HepG2 (cell line): ENCODE measurements around the gene ACSL5. TPM values are rescaled to one million over a fixed set of nuclear protein-coding genes. Genes with fewer than 3 reads are reported as not detected.

Experiments used
- BCL6 ChIP-seq: IDR thresholded peaks from 2 replicates; pipeline ENCODE4 v1.6.1; 2016; ENCODE audit warnings: missing genetic modification reagents, missing compliant biosample characterization
- BRF2 ChIP-seq: sonication (generic); formaldehyde crosslinking; IDR thresholded peaks from 2 replicates; pipeline ENCODE4 v1.8.1; 2022; ENCODE audit warnings: mild to moderate bottlenecking, missing genetic modification reagents
- CEBPG ChIP-seq: IDR thresholded peaks from 2 replicates; pipeline ENCODE4 v1.6.1; 2016
- CENPT ChIP-seq: sonication (generic); formaldehyde crosslinking; IDR thresholded peaks from 2 replicates; pipeline ENCODE4 v1.8.0; 2022; ENCODE audit warnings: low read depth, mild to moderate bottlenecking, moderate library complexity, missing genetic modification reagents
- HOXA7 ChIP-seq: sonication (generic); formaldehyde crosslinking; IDR thresholded peaks from 2 replicates; pipeline ENCODE4 v1.8.1; 2022; ENCODE audit warnings: mild to moderate bottlenecking, missing genetic modification reagents, moderate library complexity
- IRF2 ChIP-seq: IDR thresholded peaks from 2 replicates; pipeline ENCODE4 v1.6.1; 2018; ENCODE audit warnings: missing genetic modification reagents, missing compliant biosample characterization
- ISX ChIP-seq: sonication (generic); formaldehyde crosslinking; conservative IDR thresholded peaks from 2 replicates; pipeline ENCODE4 v1.5.0; 2020; ENCODE audit warnings: missing genetic modification reagents
- NCOA1 ChIP-seq: sonication (generic); formaldehyde crosslinking; IDR thresholded peaks from 2 replicates; pipeline ENCODE4 v1.9.0; 2021; ENCODE audit warnings: missing genetic modification reagents
- PLRG1 ChIP-seq: fragments of 450-650 bp; conservative IDR thresholded peaks from 2 replicates; pipeline ENCODE4 v1.6.1; 2016
- RARA ChIP-seq: IDR thresholded peaks from 2 replicates; pipeline ENCODE4 v1.6.1; 2016; ENCODE audit warnings: missing genetic modification reagents, missing compliant biosample characterization
- SRSF1 ChIP-seq: fragments of 200-400 bp; formaldehyde crosslinking; optimal IDR thresholded peaks from 2 replicates; pipeline ENCODE3; 2017; ENCODE audit warnings: mild to moderate bottlenecking, low read depth, low read length, moderate library complexity
- USF2 ChIP-seq, 2 experiments: sonication (generic) in 1 of 2; formaldehyde crosslinking in 1 of 2; IDR thresholded peaks; 2 replicates each; pipeline versions ENCODE4 v1.5.1 to v1.6.1; 2011 to 2020; ENCODE audit warnings: borderline replicate concordance in 1 of 2, low read depth in 1 of 2, low read length in 1 of 2, mild to moderate bottlenecking in 1 of 2, missing genetic modification reagents in 1 of 2, moderate library complexity in 1 of 2
- ZNF12 ChIP-seq: sonication (generic); formaldehyde crosslinking; IDR thresholded peaks from 2 replicates; pipeline ENCODE4 v1.5.0; 2020; ENCODE audit warnings: missing genetic modification reagents
- ZNF124 ChIP-seq: sonication (generic); formaldehyde crosslinking; IDR thresholded peaks from 2 replicates; pipeline ENCODE4 v1.4.0; 2020; ENCODE audit warnings: missing genetic modification reagents
- ZNF274 ChIP-seq: sonication (generic); formaldehyde crosslinking; IDR thresholded peaks from 2 replicates; pipeline ENCODE4 v1.5.1; 2020; ENCODE audit warnings: mild to moderate bottlenecking, missing genetic modification reagents
- ZNF30 ChIP-seq: sonication (generic); formaldehyde crosslinking; IDR thresholded peaks from 2 replicates; pipeline ENCODE4 v1.5.0; 2020; ENCODE audit warnings: mild to moderate bottlenecking, missing genetic modification reagents
- ZNF33A ChIP-seq: sonication (generic); formaldehyde crosslinking; IDR thresholded peaks from 2 replicates; pipeline ENCODE4 v1.5.1; 2020; ENCODE audit warnings: missing genetic modification reagents, mild to moderate bottlenecking, moderate library complexity, borderline replicate concordance
- ZNF432 ChIP-seq: sonication (generic); formaldehyde crosslinking; IDR thresholded peaks from 2 replicates; pipeline ENCODE4 v1.5.0; 2020; ENCODE audit warnings: missing genetic modification reagents, mild to moderate bottlenecking, borderline replicate concordance
- ZNF446 ChIP-seq: sonication (generic); formaldehyde crosslinking; IDR thresholded peaks from 2 replicates; pipeline ENCODE4 v1.5.0; 2020; ENCODE audit warnings: mild to moderate bottlenecking, missing genetic modification reagents
- ZNF772 ChIP-seq: sonication (generic); formaldehyde crosslinking; IDR thresholded peaks from 2 replicates; pipeline ENCODE4 v1.5.0; 2020; ENCODE audit warnings: mild to moderate bottlenecking, missing genetic modification reagents
- polyA plus RNA-seq, 8 experiments: library from polyadenylated mRNA; depleted of rRNA in 3 of 8; stranded (reverse) in 7 of 8; unstranded in 1 of 8; fragments of >200 nt; fragmentation: Illumina TruSeq in 4 of 8; extraction: Trizol in 4 of 8; gene quantifications; 2 replicates each; pipeline versions ENCODE4 v1.2.1 to v1.2.3, GENCODE V29; 2011 to 2016; ENCODE audit warnings: low read depth in 4 of 8, missing spikeins in 1 of 8, mixed read lengths in 1 of 8; ENCODE audit not compliant: insufficient read depth in 1 of 8
- total RNA-seq, 5 experiments: library from RNA; depleted of rRNA; stranded (reverse); fragments of >200 nt; fragmentation: Illumina TruSeq; extraction: Trizol; gene quantifications; 2 replicates each; pipeline ENCODE4 v1.2.3, GENCODE V29; 2016; ENCODE audit warnings: low read depth in 1 of 5
- TF ChIP-seq, protein P1 (sequence below): sonication (generic); formaldehyde crosslinking; IDR thresholded peaks from 2 replicates; pipeline ENCODE4 v1.8.1; 2023; ENCODE audit warnings: mild to moderate bottlenecking, inconsistent platforms, moderate library complexity, missing genetic modification reagents, borderline replicate concordance

The ACSL5 gene
- total and polyA plus RNA-seq, 2 of the 13 experiments (the other 11 are each of a cell fraction or from before 2014, with no cell fraction given) = 56.4 to 82.5 TPM

- no peak for TF ChIP-seq USF2 (IDR thresholded peaks at IDR 0.05; ENCODE audit: low read depth, low read length)
- no peak for TF ChIP-seq USF2 (CRISPR knock-in tag; IDR thresholded peaks at IDR 0.05; ENCODE audit: borderline replicate concordance)
- no peak for TF ChIP-seq PLRG1
- TF ChIP-seq ZNF33A (CRISPR knock-in tag) = no peak
- no peak for TF ChIP-seq CENPT (CRISPR knock-in tag)
- no peak for TF ChIP-seq BRF2 (CRISPR knock-in tag)
- TF ChIP-seq ZNF30 (CRISPR knock-in tag) = no peak
- no peak for TF ChIP-seq ZNF274 (CRISPR knock-in tag)
- no peak for TF ChIP-seq ISX
- no peak for TF ChIP-seq IRF2 (CRISPR knock-in tag)
- TF ChIP-seq NCOA1 = no peak
- no peak for TF ChIP-seq ZNF124 (CRISPR knock-in tag)
- peak; percentile 98 for TF ChIP-seq BCL6 (CRISPR knock-in tag)
- 0 out of 2 replicates have a peak, but pooled peaks have one; percentile 17 for TF ChIP-seq CEBPG (CRISPR knock-in tag)
- TF ChIP-seq ZNF12 = no peak
- TF ChIP-seq RARA (CRISPR knock-in tag) = peak; percentile 55; the same call in 1 of the 2 replicates
- TF ChIP-seq, protein P1, sequence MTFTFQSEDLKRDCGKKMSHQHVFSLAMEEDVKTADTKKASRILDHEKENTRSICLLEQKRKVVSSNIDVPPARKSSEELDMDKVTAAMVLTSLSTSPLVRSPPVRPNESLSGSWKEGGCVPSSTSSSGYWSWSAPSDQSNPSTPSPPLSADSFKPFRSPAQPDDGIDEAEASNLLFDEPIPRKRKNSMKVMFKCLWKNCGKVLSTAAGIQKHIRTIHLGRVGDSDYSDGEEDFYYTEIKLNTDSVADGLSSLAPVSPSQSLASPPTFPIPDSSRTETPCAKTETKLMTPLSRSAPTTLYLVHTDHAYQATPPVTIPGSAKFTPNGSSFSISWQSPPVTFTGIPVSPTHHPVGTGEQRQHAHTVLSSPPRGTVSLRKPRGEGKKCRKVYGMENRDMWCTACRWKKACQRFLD = no peak
- TF ChIP-seq HOXA7 (CRISPR knock-in tag) = no peak
- TF ChIP-seq ZNF772 (CRISPR knock-in tag) = no peak
- TF ChIP-seq ZNF446 (CRISPR knock-in tag) = no peak
- no peak for TF ChIP-seq ZNF432 (CRISPR knock-in tag)
- no peak for TF ChIP-seq SRSF1
Measured at GRCh38 chr10:112343056-112343806, 30.7 kb upstream of the ACSL5 start (continued).
